H1 (cell line): ENCODE results near the gene NUP88. TPM values are rescaled to one million over a fixed set of nuclear protein-coding genes. Genes with fewer than 3 reads are reported as not detected.

ENCODE experiments used
- ASH2L ChIP-seq: fragments of 200-600, 300-600 bp; sonication (generic); IDR thresholded peaks from one replicate; pipeline ENCODE4 v1.7.1; 2017; ENCODE audit warnings: low read length
- ATF3 ChIP-seq: IDR thresholded peaks from 2 replicates; pipeline ENCODE4 v1.6.1; 2011; ENCODE audit warnings: low read depth, mild to moderate bottlenecking, low read length; ENCODE audit not compliant: insufficient read depth
- CBX8 ChIP-seq: fragments of 300-800, 300-1000 bp; sonication (generic); IDR thresholded peaks from 2 replicates; pipeline ENCODE4 v1.7.1; 2016; ENCODE audit warnings: low read depth, low read length, borderline replicate concordance
- CHD1 ChIP-seq: IDR thresholded peaks from 2 replicates; pipeline ENCODE4 v1.6.1; 2012; ENCODE audit warnings: low read depth, low read length, improper control_type of control experiment
- CTBP2 ChIP-seq: IDR thresholded peaks from 2 replicates; pipeline ENCODE4 v1.7.0; 2011; ENCODE audit warnings: borderline replicate concordance, mild to moderate bottlenecking, moderate library complexity, mixed read lengths, low read length; ENCODE audit not compliant: insufficient read depth, insufficient read length
- EP300 ChIP-seq, 2 experiments: IDR thresholded peaks; 1 replicate in 1 of 2; 2 replicates in 1 of 2; pipeline ENCODE4 v1.6.1; 2011 to 2012; ENCODE audit warnings: low read depth in 2 of 2, low read length in 2 of 2, mild to moderate bottlenecking in 2 of 2, borderline replicate concordance in 1 of 2, inconsistent platforms in 1 of 2, moderate library complexity in 1 of 2
- JUN ChIP-seq: IDR thresholded peaks from 2 replicates; pipeline ENCODE4 v1.6.1; 2011; ENCODE audit warnings: low read depth, mild to moderate bottlenecking, improper control_type of control experiment, low read length
- JUND ChIP-seq: IDR thresholded peaks from 2 replicates; pipeline ENCODE4 v1.6.1; 2011; ENCODE audit warnings: mild to moderate bottlenecking, improper control_type of control experiment, low read length
- KDM4A ChIP-seq: IDR thresholded peaks from one replicate; pipeline ENCODE4 v1.7.1; 2012; ENCODE audit warnings: low read depth, mild to moderate bottlenecking, moderate library complexity, low read length, inconsistent platforms; ENCODE audit not compliant: severe bottlenecking
- NANOG ChIP-seq: IDR thresholded peaks from 2 replicates; pipeline ENCODE4 v1.6.1; 2011; ENCODE audit warnings: low read length, low read depth, mild to moderate bottlenecking, inconsistent platforms; ENCODE audit not compliant: insufficient read depth, poor library complexity, severe bottlenecking
- POLR2A ChIP-seq, 2 experiments: IDR thresholded peaks; 1 replicate in 1 of 2; 2 replicates in 1 of 2; pipeline ENCODE4 v1.6.1; 2011; ENCODE audit warnings: low read depth in 2 of 2, low read length in 2 of 2, mild to moderate bottlenecking in 2 of 2; ENCODE audit errors: control extremely low read depth in 1 of 2
- POLR2AphosphoS5 ChIP-seq: IDR thresholded peaks from 2 replicates; pipeline ENCODE4 v1.6.1; 2011; ENCODE audit warnings: low read depth, low read length
- POU5F1 ChIP-seq: IDR thresholded peaks from 2 replicates; pipeline ENCODE4 v1.6.1; 2011; ENCODE audit warnings: low read depth, mild to moderate bottlenecking, low read length, moderate library complexity
- RBBP5 ChIP-seq: IDR thresholded peaks from 2 replicates; pipeline ENCODE4 v1.7.1; 2012; ENCODE audit warnings: low read depth, mild to moderate bottlenecking, inconsistent platforms, low read length, moderate library complexity, borderline replicate concordance
- SIN3A ChIP-seq, 2 experiments: IDR thresholded peaks in 1 of 2; conservative IDR thresholded peaks in 1 of 2; 2 replicates each; pipeline ENCODE4 v1.6.1; 2011 to 2012; ENCODE audit warnings: low read length in 2 of 2, improper control_type of control experiment in 1 of 2, low read depth in 1 of 2, mild to moderate bottlenecking in 1 of 2
- SP2 ChIP-seq: IDR thresholded peaks from 2 replicates; pipeline ENCODE4 v1.6.1; 2012; ENCODE audit warnings: mild to moderate bottlenecking, low read length, inconsistent platforms
- SRF ChIP-seq: IDR thresholded peaks from 2 replicates; pipeline ENCODE4 v1.6.1; 2011; ENCODE audit warnings: mild to moderate bottlenecking, low read depth, low read length, moderate library complexity
- SUZ12 ChIP-seq: fragments of 200-600 bp; sonication (generic); IDR thresholded peaks from 2 replicates; pipeline ENCODE4 v1.6.1; 2012; ENCODE audit warnings: mild to moderate bottlenecking, inconsistent platforms, low read length, moderate library complexity, mixed read lengths
- TAF1 ChIP-seq: IDR thresholded peaks from 2 replicates; pipeline ENCODE4 v1.6.1; 2011; ENCODE audit warnings: mild to moderate bottlenecking, low read depth, low read length
- TAF7 ChIP-seq: optimal IDR thresholded peaks from 2 replicates; pipeline ENCODE3; 2011; ENCODE audit warnings: low read depth, mild to moderate bottlenecking, inconsistent platforms, low read length, moderate library complexity, borderline replicate concordance
- TCF12 ChIP-seq: IDR thresholded peaks from 2 replicates; pipeline ENCODE4 v1.6.1; 2011; ENCODE audit warnings: low read depth, mild to moderate bottlenecking, low read length
- TEAD4 ChIP-seq: IDR thresholded peaks from 2 replicates; pipeline ENCODE4 v1.6.1; 2012; ENCODE audit warnings: low read depth, low read length, inconsistent platforms, mixed read lengths
- YY1 ChIP-seq: IDR thresholded peaks from 2 replicates; pipeline ENCODE4 v1.6.1; 2011; ENCODE audit warnings: low read depth, mild to moderate bottlenecking, low read length
- ZNF274 ChIP-seq: IDR thresholded peaks from 2 replicates; pipeline ENCODE4 v1.7.0; 2012; ENCODE audit warnings: low read length, borderline replicate concordance; ENCODE audit errors: extremely low read depth
- polyA plus RNA-seq, 7 experiments: library from polyadenylated mRNA; depleted of rRNA in 3 of 7; stranded (reverse) in 5 of 7; unstranded in 2 of 7; fragments of >200 nt in 5 of 7; fragments of 200-250 nt in 2 of 7; gene quantifications; 1 replicate in 5 of 7; 2 replicates in 1 of 7; 4 replicates in 1 of 7; pipeline versions ENCODE4 v1.2.1 to v1.2.3, GENCODE V29; 2011 to 2013; ENCODE audit warnings: missing spikeins in 2 of 7, mixed read lengths in 2 of 7
- total RNA-seq: library from RNA; stranded (reverse); fragmentation: NEBNext Ultra II Directional; extraction: Animal tissue kit (Norgen Biotek cat#: 25700); gene quantifications from 2 replicates; pipeline ENCODE4 v1.2.1, GENCODE V29; 2021

NUP88 gene
- total and polyA plus RNA-seq, 2 of the 8 experiments (the other 6 are each of a cell fraction or from before 2014, with no cell fraction given), result 77.4 to 105 TPM

GRCh38 chr17:5438716-5439445 is 19.4 kb upstream of the NUP88 start, which contains the start of gene C1QBP (continued):
- no peak for TF ChIP-seq ZNF274
- no peak for TF ChIP-seq TCF12
- peak; percentile 81 for TF ChIP-seq TAF1
- TF ChIP-seq POLR2A (IDR thresholded peaks at IDR 0.05; ENCODE audit: control extremely low read depth in 1 of 2, low read depth in 2 of 2, low read length in 2 of 2), result peak; percentile 45 to 82
- no peak for TF ChIP-seq NANOG
- no peak for TF ChIP-seq SP2
- peak; percentile 36 to 84; a peak in 2 of 4 replicates for TF ChIP-seq SIN3A (conservative IDR thresholded peaks at IDR 0.05 in 1 of 2, IDR thresholded peaks at IDR 0.05 in 1 of 2; ENCODE audit: low read depth in 1 of 2, low read length in 2 of 2)
- peak; percentile 88 for TF ChIP-seq ASH2L
- no peak for TF ChIP-seq SRF
- TF ChIP-seq TAF7, result peak; percentile 46
- no peak for TF ChIP-seq CHD1
- TF ChIP-seq CBX8, result no peak
- no peak for TF ChIP-seq JUN
- TF ChIP-seq JUND, result no peak
- 0 out of 2 replicates have a peak, but pooled peaks have one; percentile 77 for TF ChIP-seq RBBP5
- no peak for TF ChIP-seq SUZ12
- TF ChIP-seq POLR2AphosphoS5, result peak; percentile 86
- TF ChIP-seq ATF3, result peak; percentile 65
- 0 out of 2 replicates have a peak, but pooled peaks have one; percentile 23 for TF ChIP-seq TEAD4
- TF ChIP-seq YY1, result no peak
- no peak for TF ChIP-seq EP300 (IDR thresholded peaks at IDR 0.05; ENCODE audit: borderline replicate concordance in 1 of 2, low read depth in 2 of 2, low read length in 2 of 2)
- no peak for TF ChIP-seq CTBP2
- peak; percentile 98 for TF ChIP-seq KDM4A
- TF ChIP-seq POU5F1, result no peak
